ENCODE results near the gene TTLL11.

Gene TTLL11

GRCh38 chr9:121826711-121827110 is 266.4 kb downstream of the TTLL11 start:
- no peak overlapping the region for H3K27ac ChIP-seq (ENCODE audit: low read depth, low read length)
- H4K8ac ChIP-seq (ENCODE audit: low read depth, low read length): no peak overlapping the region
- DNase-seq: no peak
- no peak overlapping the region for H3K4ac ChIP-seq (ENCODE audit: low read depth, low read length)
- no peak overlapping the region for H3K23ac ChIP-seq (ENCODE audit: low read length)
- no peaks in the 10 kb centered on the region for H3K27me3 ChIP-seq (ENCODE audit: insufficient read depth, low read length, poor library complexity)
- H3K79me2 ChIP-seq (ENCODE audit: control insufficient read depth, insufficient read depth, low read length): no peaks in the 10 kb centered on the region
- H2AK5ac ChIP-seq (ENCODE audit: low read length): no peak overlapping the region
- H2BK5ac ChIP-seq (ENCODE audit: low read length): no peak overlapping the region
- H3K9ac ChIP-seq (ENCODE audit: low read length): no peak overlapping the region
- H2BK120ac ChIP-seq (ENCODE audit: low read depth, low read length): no peak overlapping the region
- no peak overlapping the region for H4K5ac ChIP-seq (ENCODE audit: low read length)
- H3K79me1 ChIP-seq (ENCODE audit: low read length): no peaks in the 10 kb centered on the region
- H3K18ac ChIP-seq (ENCODE audit: low read length): no peak overlapping the region
- H2BK15ac ChIP-seq (replicated peaks; ENCODE audit: low read depth): no peak overlapping the region
- no peaks in the 10 kb centered on the region for H3K36me3 ChIP-seq (ENCODE audit: control insufficient read depth, insufficient read depth, low read length)
- H3K4me3 ChIP-seq (ENCODE audit: low read length): no peak overlapping the region
- H3K56ac ChIP-seq (ENCODE audit: low read length): no peak overlapping the region
- no peaks in the 10 kb centered on the region for H3K4me1 ChIP-seq (ENCODE audit: control insufficient read depth, low read depth, low read length)
- no CpG with 5 or more reads among the region's 7 CpGs for WGBS (ENCODE audit: extremely low coverage, insufficient coverage, low lambda C conversion rate)
- no peak overlapping the region for H3K4me2 ChIP-seq (ENCODE audit: low read length)

DNA sequence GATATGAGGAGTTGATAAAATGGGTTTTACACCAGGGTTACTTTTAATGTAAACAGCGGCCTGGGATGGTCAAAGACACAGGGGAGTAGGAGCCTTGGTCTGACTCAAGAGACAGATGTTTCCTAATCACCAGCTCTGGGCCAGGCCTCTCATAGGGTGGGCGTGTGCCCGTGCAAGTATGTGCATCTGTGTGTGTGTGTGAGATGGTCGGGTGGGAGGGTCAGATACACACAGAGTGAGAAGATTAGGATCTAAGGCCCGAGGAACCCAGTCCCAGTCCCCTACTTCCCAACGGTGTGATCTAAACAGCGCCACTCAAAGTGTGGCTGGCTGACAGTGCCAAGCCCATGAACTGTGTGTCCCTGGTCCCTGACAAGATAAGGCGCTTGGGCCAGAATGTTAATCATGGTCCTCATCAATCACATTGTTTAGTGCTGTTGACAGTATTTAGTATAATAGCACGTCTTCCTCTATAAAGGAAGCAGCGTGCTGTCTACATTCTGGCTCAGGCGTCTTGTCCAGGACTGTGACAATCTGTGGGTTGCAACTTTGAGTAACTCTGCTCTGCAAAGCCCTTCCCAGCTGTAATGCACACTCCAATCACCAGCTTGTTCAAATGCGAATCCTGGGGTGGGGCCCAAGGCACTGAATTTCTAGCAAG is 267.9 kb downstream of the TTLL11 start:
- Histone ChIP-seq H2AK5ac (ENCODE audit: low read length) (no peak overlapping the region), H2BK15ac (replicated peaks; ENCODE audit: low read depth) (no peak overlapping the region), H3K4me3 (ENCODE audit: low read length) (no peak overlapping the region), H3K27ac (ENCODE audit: low read depth, low read length) (no peak overlapping the region), H3K79me1 (ENCODE audit: low read length) (no peaks in the 10 kb centered on the region), H3K36me3 (ENCODE audit: control insufficient read depth, insufficient read depth, low read length) (no peaks in the 10 kb centered on the region), H3K27me3 (ENCODE audit: insufficient read depth, low read length, poor library complexity) (no peaks in the 10 kb centered on the region), H2BK5ac (ENCODE audit: low read length) (no peak overlapping the region), H4K5ac (ENCODE audit: low read length) (no peak overlapping the region), H3K18ac (ENCODE audit: low read length) (no peak overlapping the region), H3K9ac (ENCODE audit: low read length) (no peak overlapping the region), H3K4me1 (ENCODE audit: control insufficient read depth, low read depth, low read length) (peaks cover 4% of the 10 kb centered on the region), H2BK120ac (ENCODE audit: low read depth, low read length) (no peak overlapping the region), H3K79me2 (ENCODE audit: control insufficient read depth, insufficient read depth, low read length) (no peaks in the 10 kb centered on the region), H3K56ac (ENCODE audit: low read length) (no peak overlapping the region), H4K8ac (ENCODE audit: low read depth, low read length) (no peak overlapping the region), H3K4ac (ENCODE audit: low read depth, low read length) (no peak overlapping the region), H3K4me2 (ENCODE audit: low read length) (no peak overlapping the region), H3K23ac (ENCODE audit: low read length) (no peak overlapping the region)
- DNase-seq: no peak
- WGBS (ENCODE audit: extremely low coverage, insufficient coverage, low lambda C conversion rate): no CpG with 5 or more reads among the region's 12 CpGs

GRCh38 chr9:121824651-121825030 is 268.5 kb downstream of the TTLL11 start:
- Histone ChIP-seq H3K56ac (ENCODE audit: low read length) (no peak overlapping the region), H2AK5ac (ENCODE audit: low read length) (no peak overlapping the region), H3K27ac (ENCODE audit: low read depth, low read length) (no peak overlapping the region), H3K4me3 (ENCODE audit: low read length) (no peak overlapping the region), H3K27me3 (ENCODE audit: insufficient read depth, low read length, poor library complexity) (no peaks in the 10 kb centered on the region), H3K18ac (ENCODE audit: low read length) (no peak overlapping the region), H4K8ac (ENCODE audit: low read depth, low read length) (no peak overlapping the region), H3K36me3 (ENCODE audit: control insufficient read depth, insufficient read depth, low read length) (no peaks in the 10 kb centered on the region), H3K4me2 (ENCODE audit: low read length) (no peak overlapping the region), H2BK5ac (ENCODE audit: low read length) (no peak overlapping the region), H3K79me1 (ENCODE audit: low read length) (no peaks in the 10 kb centered on the region), H3K79me2 (ENCODE audit: control insufficient read depth, insufficient read depth, low read length) (no peaks in the 10 kb centered on the region), H2BK120ac (ENCODE audit: low read depth, low read length) (no peak overlapping the region), H4K5ac (ENCODE audit: low read length) (no peak overlapping the region), H3K9ac (ENCODE audit: low read length) (no peak overlapping the region), H3K4ac (ENCODE audit: low read depth, low read length) (no peak overlapping the region), H3K23ac (ENCODE audit: low read length) (no peak overlapping the region), H3K4me1 (ENCODE audit: control insufficient read depth, low read depth, low read length) (peaks cover 7% of the 10 kb centered on the region), H2BK15ac (replicated peaks; ENCODE audit: low read depth) (no peak overlapping the region)
- WGBS (ENCODE audit: extremely low coverage, insufficient coverage, low lambda C conversion rate): no CpG with 5 or more reads among the region's 4 CpGs
- DNase-seq: peak; percentile 61

DNA sequence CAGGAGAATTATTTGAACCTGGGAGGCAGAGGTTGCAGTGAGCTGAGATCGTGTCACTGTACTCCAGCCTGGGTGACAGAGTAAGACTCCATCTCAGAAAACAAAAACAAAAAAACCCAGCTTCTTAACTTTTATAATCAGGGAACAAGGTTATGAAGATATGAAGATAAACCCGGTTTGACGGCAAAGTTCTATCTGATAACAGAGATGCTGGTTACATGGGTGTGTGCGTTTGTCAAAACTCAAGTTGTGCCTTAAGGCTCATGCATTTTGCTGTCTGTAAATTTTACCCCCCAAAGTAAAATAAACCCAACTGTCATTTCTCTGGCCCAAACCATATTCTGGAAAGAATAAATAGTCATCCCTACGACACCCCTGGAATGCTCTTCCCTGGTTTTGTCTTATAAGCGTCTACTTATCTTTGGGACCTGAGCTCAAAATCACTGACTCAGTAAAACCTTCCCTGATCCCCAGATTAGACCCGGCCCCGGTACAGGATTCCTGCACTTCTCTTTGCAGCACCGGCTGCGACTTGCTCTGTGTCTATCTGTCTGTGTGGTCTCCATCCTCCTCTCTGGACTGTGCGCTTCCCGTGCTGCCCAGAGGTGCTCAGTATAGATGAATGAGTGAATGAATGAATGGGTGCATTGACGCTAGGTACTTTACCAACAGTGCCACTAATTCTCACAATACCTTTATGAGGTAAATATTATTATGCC is 269.5 kb downstream of the TTLL11 start:
- WGBS (ENCODE audit: extremely low coverage, insufficient coverage, low lambda C conversion rate): no CpG with 5 or more reads among the region's 13 CpGs
- H3K56ac ChIP-seq (ENCODE audit: low read length): no peak overlapping the region
- no peak overlapping the region for H4K5ac ChIP-seq (ENCODE audit: low read length)
- H3K27me3 ChIP-seq (ENCODE audit: insufficient read depth, low read length, poor library complexity): no peaks in the 10 kb centered on the region
- H3K9ac ChIP-seq (ENCODE audit: low read length): no peak overlapping the region
- H3K27ac ChIP-seq (ENCODE audit: low read depth, low read length): no peak overlapping the region
- no peak overlapping the region for H2AK5ac ChIP-seq (ENCODE audit: low read length)
- H2BK15ac ChIP-seq (replicated peaks; ENCODE audit: low read depth): no peak overlapping the region
- no peak overlapping the region for H2BK5ac ChIP-seq (ENCODE audit: low read length)
- no peak overlapping the region for H2BK120ac ChIP-seq (ENCODE audit: low read depth, low read length)
- DNase-seq: no peak
- no peaks in the 10 kb centered on the region for H3K79me2 ChIP-seq (ENCODE audit: control insufficient read depth, insufficient read depth, low read length)
- H3K36me3 ChIP-seq (ENCODE audit: control insufficient read depth, insufficient read depth, low read length): no peaks in the 10 kb centered on the region
- no peak overlapping the region for H3K4me2 ChIP-seq (ENCODE audit: low read length)
- no peak overlapping the region for H4K8ac ChIP-seq (ENCODE audit: low read depth, low read length)
- H3K4ac ChIP-seq (ENCODE audit: low read depth, low read length): no peak overlapping the region
- no peak overlapping the region for H3K4me3 ChIP-seq (ENCODE audit: low read length)
- peaks cover 13% of the 10 kb centered on the region for H3K4me1 ChIP-seq (ENCODE audit: control insufficient read depth, low read depth, low read length)
- H3K79me1 ChIP-seq (ENCODE audit: low read length): no peaks in the 10 kb centered on the region
- H3K18ac ChIP-seq (ENCODE audit: low read length): no peak overlapping the region
- H3K23ac ChIP-seq (ENCODE audit: low read length): no peak overlapping the region

GRCh38 chr9:121822093-121823085 is 270.7 kb downstream of the TTLL11 start:
- peaks cover 13% of the 10 kb centered on the region for H3K4me1 ChIP-seq (ENCODE audit: control insufficient read depth, low read depth, low read length)
- no peak overlapping the region for H2BK120ac ChIP-seq (ENCODE audit: low read depth, low read length)
- H3K56ac ChIP-seq (ENCODE audit: low read length): no peak overlapping the region
- no peaks in the 10 kb centered on the region for H3K79me1 ChIP-seq (ENCODE audit: low read length)
- no peaks in the 10 kb centered on the region for H3K27me3 ChIP-seq (ENCODE audit: insufficient read depth, low read length, poor library complexity)
- no peak overlapping the region for H4K8ac ChIP-seq (ENCODE audit: low read depth, low read length)
- H3K4me2 ChIP-seq (ENCODE audit: low read length): no peak overlapping the region
- no peak overlapping the region for H4K5ac ChIP-seq (ENCODE audit: low read length)
- H3K4ac ChIP-seq (ENCODE audit: low read depth, low read length): no peak overlapping the region
- no peaks in the 10 kb centered on the region for H3K79me2 ChIP-seq (ENCODE audit: control insufficient read depth, insufficient read depth, low read length)
- no peak overlapping the region for H3K27ac ChIP-seq (ENCODE audit: low read depth, low read length)
- H3K36me3 ChIP-seq (ENCODE audit: control insufficient read depth, insufficient read depth, low read length): no peaks in the 10 kb centered on the region
- no peak overlapping the region for H3K4me3 ChIP-seq (ENCODE audit: low read length)
- H2AK5ac ChIP-seq (ENCODE audit: low read length): no peak overlapping the region
- H3K9ac ChIP-seq (ENCODE audit: low read length): no peak overlapping the region
- no CpG with 5 or more reads among the region's 34 CpGs for WGBS (ENCODE audit: extremely low coverage, insufficient coverage, low lambda C conversion rate)
- no peak for DNase-seq
- no peak overlapping the region for H2BK15ac ChIP-seq (replicated peaks; ENCODE audit: low read depth)
- no peak overlapping the region for H3K23ac ChIP-seq (ENCODE audit: low read length)
- H2BK5ac ChIP-seq (ENCODE audit: low read length): no peak overlapping the region
- no peak overlapping the region for H3K18ac ChIP-seq (ENCODE audit: low read length)
